NT2/D1 (cell line): ENCODE measurements around the gene GLCE.
"Not testable (repeated sequence)": the region's sequence is repeated elsewhere in the genome, so short reads cannot be mapped to it uniquely, and the experiment has no call there.

ENCODE experiments used
- DNase-seq: peaks from one replicate; pipeline ENCODE4 v3.0.0-alpha.2; 2011; ENCODE audit warnings: low read depth, low spot score
- H3K27me3 ChIP-seq: 2 replicates; pipeline ENCODE4 v1.6.0; 2011; ENCODE audit warnings: mild to moderate bottlenecking; ENCODE audit not compliant: insufficient read length, insufficient read depth
- H3K36me3 ChIP-seq: 2 replicates; pipeline ENCODE4 v1.6.1; 2011; ENCODE audit warnings: mild to moderate bottlenecking, low read length, mixed read lengths; ENCODE audit not compliant: insufficient read depth, insufficient read length
- H3K4me1 ChIP-seq: 2 replicates; pipeline ENCODE4 v1.5.1; 2011; ENCODE audit not compliant: insufficient read depth, insufficient read length
- H3K4me3 ChIP-seq: 2 replicates; pipeline ENCODE4 v1.5.1; 2011; ENCODE audit warnings: low read depth; ENCODE audit not compliant: insufficient read length
- H3K9ac ChIP-seq: 2 replicates; pipeline ENCODE4 v1.6.0; 2011; ENCODE audit warnings: low read depth; ENCODE audit not compliant: insufficient read length
- H3K9me3 ChIP-seq: 2 replicates; pipeline ENCODE4 v1.5.1; 2011; ENCODE audit warnings: mild to moderate bottlenecking, low read length; ENCODE audit not compliant: insufficient read depth
- SUZ12 ChIP-seq: IDR thresholded peaks from 2 replicates; pipeline ENCODE4 v1.6.1; 2011; ENCODE audit not compliant: insufficient read length, insufficient read depth; ENCODE audit errors: extremely low read depth
- YY1 ChIP-seq: IDR thresholded peaks from 2 replicates; pipeline ENCODE4 v1.6.1; 2011; ENCODE audit not compliant: insufficient read length, insufficient read depth
- ZNF274 ChIP-seq: IDR thresholded peaks from 2 replicates; pipeline ENCODE4 v1.6.1; 2011; ENCODE audit warnings: mild to moderate bottlenecking, low read depth, low read length

GLCE gene

GRCh38 chr15:69288531-69289341 is 128.3 kb downstream of the GLCE start:
- H3K9me3 ChIP-seq = no peaks in the 10 kb centered on the region
- DNase-seq = no peak
- TF ChIP-seq YY1 (no peak), SUZ12 (no peak), ZNF274 (no peak)
- H3K4me1 ChIP-seq = no peaks in the 10 kb centered on the region
- no peaks in the 10 kb centered on the region for H3K36me3 ChIP-seq
- no peaks in the 10 kb centered on the region for H3K27me3 ChIP-seq
- no peak overlapping the region for H3K9ac ChIP-seq
- no peak overlapping the region for H3K4me3 ChIP-seq

GRCh38 chr15:69289342-69290146 is 129.1 kb downstream of the GLCE start:
- Histone ChIP-seq H3K27me3 (peaks cover under 1% of the 10 kb centered on the region), H3K9me3 (no peaks in the 10 kb centered on the region), H3K4me1 (no peaks in the 10 kb centered on the region), H3K36me3 (no peaks in the 10 kb centered on the region), H3K9ac (no peak overlapping the region), H3K4me3 (no peak overlapping the region)
- no peak for DNase-seq
- TF ChIP-seq YY1 (no peak), SUZ12 (no peak), ZNF274 (no peak)

GRCh38 chr15:69290346-69291164 is 130.1 kb downstream of the GLCE start:
- Histone ChIP-seq H3K36me3 (no peaks in the 10 kb centered on the region), H3K9ac (no peak overlapping the region), H3K4me1 (no peaks in the 10 kb centered on the region), H3K4me3 (no peak overlapping the region), H3K9me3 (no peaks in the 10 kb centered on the region), H3K27me3 (peaks cover 6% of the 10 kb centered on the region)
- TF ChIP-seq SUZ12 = no peak
- TF ChIP-seq YY1 = no peak
- TF ChIP-seq ZNF274 = no peak
- DNase-seq = no peak

GRCh38 chr15:69291651-69292050 is 131.2 kb downstream of the GLCE start:
- not testable (repeated sequence) for DNase-seq, H3K4me1 ChIP-seq, H3K9me3 ChIP-seq, H3K36me3 ChIP-seq, H3K4me3 ChIP-seq, H3K9ac ChIP-seq
- peaks cover 17% of the 10 kb centered on the region for H3K27me3 ChIP-seq

- H3K9ac ChIP-seq = no peak overlapping the region
- H3K36me3 ChIP-seq = no peaks in the 10 kb centered on the region
- H3K4me3 ChIP-seq = no peak overlapping the region
- peaks cover 29% of the 10 kb centered on the region for H3K27me3 ChIP-seq
- DNase-seq = no peak
- TF ChIP-seq YY1 (no peak), ZNF274 (no peak), SUZ12 (no peak)
- no peaks in the 10 kb centered on the region for H3K9me3 ChIP-seq
- H3K4me1 ChIP-seq = no peaks in the 10 kb centered on the region
Observed at GRCh38 chr15:69292826-69293420, 132.5 kb downstream of the GLCE start.

- Histone ChIP-seq H3K36me3 (no peaks in the 10 kb centered on the region), H3K27me3 (peaks cover 40% of the 10 kb centered on the region), H3K4me3 (no peak overlapping the region), H3K9me3 (no peaks in the 10 kb centered on the region), H3K9ac (no peak overlapping the region), H3K4me1 (peaks cover 5% of the 10 kb centered on the region)
- TF ChIP-seq YY1 (no peak), ZNF274 (no peak), SUZ12 (no peak)
- no peak for DNase-seq
Observed at GRCh38 chr15:69293741-69294615, 133.5 kb downstream of the GLCE start.
